CD4-positive, CD25-positive, alpha-beta regulatory T cell (primary cell): ENCODE data around the gene RRM1. TPM values are rescaled to one million over a fixed set of nuclear protein-coding genes. Genes with fewer than 3 reads are reported as not detected.
A peak's percentile ranks its signal among the peaks of the same experiment; 100 is the strongest.
"Not testable (repeated sequence)": the region's sequence is repeated elsewhere in the genome, so short reads cannot be mapped to it uniquely, and the experiment has no call there.

Experiments used
- ATAC-seq, 2 donors: fragments of 150-1000 bp; cut with Tn5 transposase; one replicate each; pipeline ENCODE4 v1.10.0; 2021; ENCODE audit warnings: low read depth in 2 of 2, moderate number of reproducible peaks in 2 of 2, moderate library complexity in 1 of 2
- DNase-seq, 3 donors: peaks; one replicate each; pipeline versions ENCODE4 v3.0.0 to v3.0.0-alpha.2; 2012 to 2022; ENCODE audit warnings: mixed read lengths in 1 of 3
- H3K27ac ChIP-seq: one replicate; pipeline ENCODE4 v1.7.0; 2013; ENCODE audit warnings: mild to moderate bottlenecking, low read length; ENCODE audit not compliant: insufficient read depth, poor library complexity, severe bottlenecking
- H3K27me3 ChIP-seq: one replicate; pipeline ENCODE4 v1.7.0; 2013; ENCODE audit warnings: low read length; ENCODE audit not compliant: control insufficient read depth, insufficient read depth
- H3K36me3 ChIP-seq: one replicate; pipeline ENCODE4 v1.7.0; 2013; ENCODE audit warnings: mild to moderate bottlenecking, low read length, moderate library complexity; ENCODE audit not compliant: control insufficient read depth, insufficient read depth
- H3K4me1 ChIP-seq: 2 replicates; pipeline ENCODE4 v1.7.0; 2013; ENCODE audit warnings: mild to moderate bottlenecking, low read length; ENCODE audit not compliant: insufficient read depth, control insufficient read depth, poor library complexity, severe bottlenecking
- H3K4me3 ChIP-seq: one replicate; pipeline ENCODE4 v1.7.0; 2013; ENCODE audit warnings: low read depth, mild to moderate bottlenecking, low read length, moderate library complexity
- H3K9me3 ChIP-seq, 2 experiments: 1 replicate in 1 of 2; 2 replicates in 1 of 2; pipeline ENCODE4 v1.7.0; 2013; ENCODE audit warnings: low read length in 2 of 2, mild to moderate bottlenecking in 1 of 2, moderate library complexity in 1 of 2; ENCODE audit not compliant: control insufficient read depth in 2 of 2
- H3K27ac Mint-ChIP-seq, 3 donors: one replicate each; pipeline ENCODE4 v1.8.0; 2020 to 2022; ENCODE audit warnings: mild to moderate bottlenecking in 3 of 3, mixed read lengths in 3 of 3, moderate library complexity in 2 of 3
- H3K27me3 Mint-ChIP-seq: one replicate; pipeline ENCODE4 v1.8.0; 2022; ENCODE audit warnings: mild to moderate bottlenecking, mixed read lengths
- H3K36me3 Mint-ChIP-seq: one replicate; pipeline ENCODE4 v1.8.0; 2020; ENCODE audit warnings: mixed read lengths
- H3K4me1 Mint-ChIP-seq, 4 donors: one replicate each; pipeline ENCODE4 v1.8.0; 2020 to 2022; ENCODE audit warnings: mixed read lengths in 4 of 4, mild to moderate bottlenecking in 1 of 4
- H3K4me3 Mint-ChIP-seq, 4 donors: one replicate each; pipeline ENCODE4 v1.8.0; 2020 to 2022; ENCODE audit warnings: mild to moderate bottlenecking in 4 of 4, mixed read lengths in 4 of 4, moderate library complexity in 3 of 4
- H3K9me3 Mint-ChIP-seq, 7 donors: one replicate each; pipeline ENCODE4 v1.8.0; 2020 to 2022; ENCODE audit warnings: mixed read lengths in 7 of 7, mild to moderate bottlenecking in 3 of 7, moderate library complexity in 2 of 7
- polyA plus RNA-seq, 4 donors: library from polyadenylated mRNA; unstranded; fragments of 300-500 nt; fragmentation: Illumina TruSeq; gene quantifications; one replicate each; pipeline ENCODE4 v1.2.3, GENCODE V29; 2021
- total RNA-seq: library from RNA; stranded (reverse); gene quantifications from one replicate; pipeline ENCODE4 v1.2.3, GENCODE V29; 2022

The RRM1 gene
- total RNA-seq: 76.9 TPM
- polyA plus RNA-seq: 10 to 100 TPM; 52.3 to 83.3 (median 60.7) TPM

DNA sequence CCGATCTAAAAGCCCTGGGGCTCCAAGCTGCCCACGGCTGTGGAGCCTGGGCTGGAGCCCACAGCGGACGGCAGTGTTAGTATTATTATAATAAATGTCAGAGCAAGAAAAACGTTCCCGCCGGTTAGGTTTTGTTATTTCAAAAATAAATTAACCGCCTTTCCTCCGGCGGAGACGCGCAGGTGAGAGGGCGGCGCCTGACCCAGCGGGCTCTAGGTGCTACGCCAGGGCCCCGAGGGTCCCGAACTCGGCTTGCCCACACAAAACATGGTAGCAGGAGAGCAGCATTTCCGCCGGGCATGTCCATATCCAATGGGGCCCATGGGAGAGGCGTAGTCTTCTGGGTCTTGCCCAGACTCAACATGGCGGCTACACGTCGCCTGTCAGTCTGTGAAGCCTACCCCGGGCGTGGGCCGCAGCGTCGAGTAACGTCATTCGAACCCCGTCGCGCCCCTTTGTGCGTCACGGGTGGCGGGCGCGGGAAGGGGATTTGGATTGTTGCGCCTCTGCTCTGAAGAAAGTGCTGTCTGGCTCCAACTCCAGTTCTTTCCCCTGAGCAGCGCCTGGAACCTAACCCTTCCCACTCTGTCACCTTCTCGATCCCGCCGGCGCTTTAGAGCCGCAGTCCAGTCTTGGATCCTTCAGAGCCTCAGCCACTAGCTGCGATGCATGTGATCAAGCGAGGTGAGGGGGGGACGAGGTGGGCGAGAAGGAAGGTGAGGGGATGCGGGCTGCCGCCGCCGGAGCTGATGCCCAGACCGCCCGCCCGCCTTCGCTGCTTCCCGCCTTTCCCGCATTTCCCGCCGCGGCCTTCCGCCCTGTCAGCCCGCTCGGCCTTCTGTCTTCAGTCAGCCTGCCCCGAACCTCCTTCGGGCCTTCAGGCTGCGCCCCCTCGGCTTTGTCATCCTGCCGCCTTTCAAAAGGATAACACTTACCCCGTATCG is at the start of gene RRM1:
RRM1 (plus strand) TSS at position 452 of the 944 bp plus-strand sequence; CDS start at position 666, 214 bp downstream.
- H3K36me3 Mint-ChIP-seq: peaks cover 11% of the 10 kb centered on the region
- ATAC-seq (peak; percentile 91), DNase-seq (peak; percentile 87 to 96 (median 93))
- H3K27me3 Mint-ChIP-seq: no peaks in the 10 kb centered on the region
- H3K4me1 Mint-ChIP-seq: peaks cover 34 to 89% (median 61%) of the 10 kb centered on the region in 4 donors
- Histone ChIP-seq H3K27ac (peak within 1 kb of the TSS; percentile 95), H3K4me3 (peak within 1 kb of the TSS; percentile 93), H3K9me3 (no peaks in the 10 kb centered on the region), H3K36me3 (no peaks in the 10 kb centered on the region), H3K27me3 (no peaks in the 10 kb centered on the region), H3K4me1 (peaks cover 77% of the 10 kb centered on the region)
- peaks cover 0 to 1% (median 0%) of the 10 kb centered on the region in 7 donors for H3K9me3 Mint-ChIP-seq
- H3K27ac Mint-ChIP-seq: peak within 1 kb of the TSS; percentile 98 to 100 (median 99)
- H3K4me3 Mint-ChIP-seq: peak within 1 kb of the TSS; percentile 98 to 100 (median 99)

DNA sequence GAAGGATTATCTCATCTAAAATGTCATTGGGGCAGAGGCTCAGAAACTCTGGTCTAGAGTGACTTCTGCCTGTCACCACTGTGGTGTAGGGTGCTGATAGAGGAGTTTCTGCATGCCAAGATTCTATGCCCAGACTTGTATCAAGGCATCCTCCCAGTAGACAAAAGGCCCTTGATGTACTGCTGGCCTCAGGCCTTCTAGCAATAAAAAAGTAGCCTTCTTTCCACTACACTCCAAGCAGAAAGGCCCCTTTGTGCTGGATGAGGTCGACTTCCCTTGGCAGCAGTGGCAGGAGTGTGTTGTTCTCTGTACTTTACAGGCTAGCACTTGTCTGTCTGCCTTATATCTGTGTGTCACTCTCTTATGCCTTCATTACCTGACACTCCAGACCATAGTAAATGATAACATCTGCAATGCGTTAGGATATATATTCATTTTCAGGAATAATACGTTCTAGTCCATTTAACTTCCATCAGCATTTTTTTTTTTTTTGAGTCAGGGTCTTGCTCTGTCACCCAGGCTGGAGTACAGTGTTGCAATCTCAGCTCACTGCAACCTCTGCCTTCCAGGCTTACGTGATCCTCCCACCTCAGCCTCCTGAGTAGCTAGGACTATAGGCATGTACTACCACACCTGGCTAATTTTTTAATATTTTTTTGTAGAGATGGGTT is 49.5 kb upstream of the RRM1 start:
- H3K4me3 ChIP-seq: no peak overlapping the region
- Mint-ChIP-seq H3K27ac (peak overlapping the region; percentile 38 to 79 (median 52)), H3K9me3 (peaks cover 0 to 1% (median 0%) of the 10 kb centered on the region in 7 donors), H3K36me3 (peaks cover 12% of the 10 kb centered on the region), H3K27me3 (no peaks in the 10 kb centered on the region), H3K4me1 (peaks cover 29 to 42% (median 35%) of the 10 kb centered on the region in 4 donors), H3K4me3 (no peak overlapping the region)
- H3K4me1 ChIP-seq: no peaks in the 10 kb centered on the region
- no peak for ATAC-seq
- H3K36me3 ChIP-seq: peaks cover 2% of the 10 kb centered on the region
- no peaks in the 10 kb centered on the region for H3K9me3 ChIP-seq
- no peak overlapping the region for H3K27ac ChIP-seq
- H3K27me3 ChIP-seq: no peaks in the 10 kb centered on the region
- DNase-seq: no peak

DNA sequence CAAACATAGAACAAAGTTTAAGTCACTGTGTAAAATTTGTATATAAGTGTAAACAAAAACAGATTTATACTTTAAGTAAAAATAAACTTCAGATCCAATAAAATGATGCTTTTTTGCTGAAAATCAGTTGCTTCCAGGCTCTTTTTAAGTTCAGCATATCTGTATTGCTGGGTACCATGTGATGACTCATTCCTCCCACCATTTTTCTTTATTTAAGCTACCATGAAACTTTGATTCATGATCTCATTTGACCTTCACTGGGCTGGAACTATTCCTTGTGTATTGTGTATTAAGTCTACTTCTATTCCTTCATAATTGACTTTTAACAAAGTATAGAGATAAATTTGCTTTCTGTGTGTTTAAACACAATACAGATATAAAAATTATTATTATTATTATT is 46.3 kb upstream of the RRM1 start:
- H3K27me3 Mint-ChIP-seq: no peaks in the 10 kb centered on the region
- ATAC-seq (no peak), DNase-seq (no peak)
- Histone ChIP-seq H3K9me3 (no peaks in the 10 kb centered on the region), H3K4me1 (no peaks in the 10 kb centered on the region), H3K27me3 (no peaks in the 10 kb centered on the region), H3K4me3 (no peak overlapping the region), H3K27ac (no peak overlapping the region), H3K36me3 (peaks cover 2% of the 10 kb centered on the region)
- no peak overlapping the region for H3K4me3 Mint-ChIP-seq
- H3K9me3 Mint-ChIP-seq: peaks cover 0 to 2% (median 0%) of the 10 kb centered on the region in 7 donors
- peaks cover 12 to 25% (median 21%) of the 10 kb centered on the region in 4 donors for H3K4me1 Mint-ChIP-seq
- H3K27ac Mint-ChIP-seq: no peak overlapping the region
- H3K36me3 Mint-ChIP-seq: peaks cover 21% of the 10 kb centered on the region

DNA sequence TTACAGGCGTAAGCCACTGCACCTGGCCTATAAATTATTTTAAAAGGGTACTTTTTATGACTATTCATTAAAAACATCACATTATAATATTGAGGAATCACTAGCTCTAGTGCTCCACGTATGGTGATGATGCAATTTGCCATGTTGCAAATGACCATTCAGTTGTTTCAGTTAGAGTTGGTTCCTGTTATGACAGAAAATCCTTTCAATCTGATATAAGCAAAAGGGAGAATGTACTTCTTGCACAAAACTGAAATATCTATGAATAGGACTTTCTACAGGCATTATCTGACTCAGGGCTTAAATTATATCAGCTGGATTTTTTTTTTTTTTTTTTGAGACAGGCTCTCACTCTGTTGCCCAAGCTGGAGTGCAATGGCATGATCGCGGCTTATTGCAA is 45.6 kb upstream of the RRM1 start:
- DNase-seq (no peak), ATAC-seq (no peak)
- no peaks in the 10 kb centered on the region for H3K4me1 ChIP-seq
- H3K4me3 ChIP-seq: no peak overlapping the region
- peaks cover 2% of the 10 kb centered on the region for H3K36me3 ChIP-seq
- H3K9me3 ChIP-seq: no peaks in the 10 kb centered on the region
- H3K27ac ChIP-seq: no peak overlapping the region
- H3K9me3 Mint-ChIP-seq: peaks cover 0 to 2% (median 0%) of the 10 kb centered on the region in 7 donors
- H3K36me3 Mint-ChIP-seq: peaks cover 21% of the 10 kb centered on the region
- H3K27ac Mint-ChIP-seq: no peak overlapping the region
- no peak overlapping the region for H3K4me3 Mint-ChIP-seq
- no peaks in the 10 kb centered on the region for H3K27me3 Mint-ChIP-seq
- H3K27me3 ChIP-seq: no peaks in the 10 kb centered on the region
- H3K4me1 Mint-ChIP-seq: peaks cover 12 to 22% (median 19%) of the 10 kb centered on the region in 4 donors

DNA sequence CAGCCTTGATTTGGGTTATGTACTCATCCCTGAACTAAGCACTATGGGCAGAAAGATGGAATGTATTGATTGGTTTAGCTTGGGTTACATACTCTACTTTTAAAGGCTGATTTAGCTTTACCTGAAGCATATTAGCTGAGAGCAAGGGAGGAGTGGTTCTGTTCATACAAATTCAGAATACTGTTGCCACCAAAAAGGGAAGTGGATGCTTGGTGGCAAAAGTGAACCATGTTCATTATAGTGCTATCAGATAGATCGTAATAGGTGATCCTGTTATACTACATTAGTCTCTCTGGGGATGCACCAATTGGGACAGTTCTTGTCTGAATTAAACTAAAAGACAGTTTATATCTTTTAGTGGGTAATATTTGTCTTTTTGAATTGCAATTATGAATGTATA is 44.5 kb upstream of the RRM1 start:
- Histone ChIP-seq H3K27ac (no peak overlapping the region), H3K27me3 (no peaks in the 10 kb centered on the region), H3K4me3 (no peak overlapping the region), H3K36me3 (peaks cover 6% of the 10 kb centered on the region), H3K4me1 (no peaks in the 10 kb centered on the region), H3K9me3 (no peaks in the 10 kb centered on the region)
- Mint-ChIP-seq H3K4me3 (no peak overlapping the region), H3K4me1 (peaks cover 7 to 16% (median 10%) of the 10 kb centered on the region in 4 donors), H3K27me3 (no peaks in the 10 kb centered on the region), H3K27ac (no peak overlapping the region), H3K9me3 (peaks cover 0 to 2% (median 0%) of the 10 kb centered on the region in 7 donors), H3K36me3 (peaks cover 22% of the 10 kb centered on the region)
- ATAC-seq (no peak), DNase-seq (no peak)

DNA sequence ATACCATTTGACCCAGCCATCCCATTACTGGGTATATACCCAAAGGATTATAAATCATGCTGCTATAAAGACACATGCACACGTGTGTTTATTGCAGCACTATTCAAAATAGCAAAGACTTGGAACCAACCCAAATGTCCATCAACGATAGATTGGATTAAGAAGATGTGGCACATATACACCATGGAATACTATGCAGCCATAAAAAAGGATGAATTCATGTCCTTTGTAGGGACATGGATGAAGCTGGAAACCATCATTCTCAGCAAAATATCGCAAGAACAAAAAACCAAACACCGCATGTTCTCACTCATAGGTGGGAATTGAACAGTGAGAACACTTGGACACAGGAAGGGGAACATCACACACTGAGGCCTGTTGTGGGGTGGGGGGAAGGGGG is 41.4 kb upstream of the RRM1 start:
- not testable (repeated sequence) for DNase-seq, H3K27me3 Mint-ChIP-seq, H3K9me3 Mint-ChIP-seq, ATAC-seq, H3K4me3 Mint-ChIP-seq, H3K27ac Mint-ChIP-seq, H3K9me3 ChIP-seq, H3K4me3 ChIP-seq, H3K27me3 ChIP-seq, H3K27ac ChIP-seq, H3K4me1 ChIP-seq
- H3K36me3 ChIP-seq: peaks cover 28% of the 10 kb centered on the region
- Mint-ChIP-seq H3K4me1 (peaks cover 0 to 23% (median 15%) of the 10 kb centered on the region in 4 donors), H3K36me3 (peaks cover 32% of the 10 kb centered on the region)

DNA sequence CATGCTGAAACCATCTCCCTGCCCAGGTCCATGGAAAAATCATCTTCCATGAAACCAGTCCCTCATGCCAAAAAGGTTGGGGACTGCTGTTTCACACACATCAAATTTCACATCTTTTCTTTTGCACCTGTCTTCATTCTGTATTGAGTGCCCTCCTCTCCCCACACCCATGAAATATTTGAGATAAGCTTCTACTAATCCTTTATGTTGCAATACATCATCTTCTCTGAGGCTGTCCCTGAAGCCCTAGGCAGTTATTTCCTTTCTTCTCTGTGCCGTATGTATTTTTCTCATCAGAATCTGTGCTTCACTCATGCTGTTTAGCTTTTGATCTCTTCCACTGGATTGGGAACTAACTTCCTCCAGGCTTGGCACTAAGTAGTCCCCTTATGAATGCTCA is 40.0 kb upstream of the RRM1 start:
- Mint-ChIP-seq H3K4me1 (peaks cover under 1 to 18% (median 16%) of the 10 kb centered on the region in 4 donors), H3K27me3 (no peaks in the 10 kb centered on the region), H3K27ac (peak overlapping the region in 2 of 3 donors; percentile 1 to 18), H3K9me3 (peaks cover 0 to 2% (median 0%) of the 10 kb centered on the region in 7 donors), H3K4me3 (no peak overlapping the region), H3K36me3 (peaks cover 32% of the 10 kb centered on the region)
- DNase-seq (no peak), ATAC-seq (no peak)
- peaks cover 37% of the 10 kb centered on the region for H3K36me3 ChIP-seq
- H3K9me3 ChIP-seq: no peaks in the 10 kb centered on the region
- no peak overlapping the region for H3K27ac ChIP-seq
- H3K4me1 ChIP-seq: peaks cover 6% of the 10 kb centered on the region
- no peaks in the 10 kb centered on the region for H3K27me3 ChIP-seq
- no peak overlapping the region for H3K4me3 ChIP-seq
